NCI-H2196 (cell line): Measurements from ENCODE around the gene ANKRD11.
"Not testable (repeated sequence)": the region's sequence is repeated elsewhere in the genome, so short reads cannot be mapped to it uniquely, and the experiment has no call there.

Experiments used
- DNase-seq: peaks from one replicate; lab custom pipeline; 2025; ENCODE audit not compliant: unreplicated experiment; lab: John Stamatoyannopoulos, UW

Gene ANKRD11

GRCh38 chr16:89273741-89274472, 216.5 kb downstream of the ANKRD11 start:
- DNase-seq: no peak

- no peak for DNase-seq
These were observed 217.7 kb downstream of the ANKRD11 start for GRCh38 chr16:89272631-89273030.

GRCh38 chr16:89270666-89271345, 219.6 kb downstream of the ANKRD11 start:
- no peak for DNase-seq

GRCh38 chr16:89269805-89270665, 220.3 kb downstream of the ANKRD11 start:
- no peak for DNase-seq

GRCh38 chr16:89268987-89269735, 221.2 kb downstream of the ANKRD11 start:
- DNase-seq: no peak

GRCh38 chr16:89268585-89268984, 221.8 kb downstream of the ANKRD11 start:
- no peak for DNase-seq

GRCh38 chr16:89267746-89268145, 222.6 kb downstream of the ANKRD11 start:
- DNase-seq: not testable (repeated sequence)

GRCh38 chr16:89266521-89267134, 223.7 kb downstream of the ANKRD11 start:
- DNase-seq: no peak

- no peak for DNase-seq
These were observed 224.7 kb downstream of the ANKRD11 start for GRCh38 chr16:89265647-89266046.

GRCh38 chr16:89264800-89265550, 225.4 kb downstream of the ANKRD11 start:
- DNase-seq: no peak

GRCh38 chr16:89261691-89262563, 228.4 kb downstream of the ANKRD11 start:
- DNase-seq: no peak

GRCh38 chr16:89259901-89260300, 230.5 kb downstream of the ANKRD11 start:
- not testable (repeated sequence) for DNase-seq

- no peak for DNase-seq
These were observed 232.4 kb downstream of the ANKRD11 start for GRCh38 chr16:89257757-89258465.

- peak; percentile 2 for DNase-seq
These were observed 233.1 kb downstream of the ANKRD11 start for GRCh38 chr16:89257281-89257731.

GRCh38 chr16:89256651-89257254, 233.6 kb downstream of the ANKRD11 start:
- DNase-seq: peak; percentile 51

GRCh38 chr16:89253548-89254287, 236.6 kb downstream of the ANKRD11 start:
- DNase-seq: no peak
